Neural progenitor cell (in vitro differentiated cells): ENCODE measurements around the gene ABHD11.
A peak's percentile ranks its signal among the peaks of the same experiment; 100 is the strongest.

Experiments used
- CTCF ChIP-seq: fragments of 200-600 bp; sonication (generic); IDR thresholded peaks from 2 replicates; pipeline ENCODE4 v1.5.1; 2017; ENCODE audit warnings: antibody characterized with exemption, mild to moderate bottlenecking
- EZH2 ChIP-seq: fragments of 200-600 bp; sonication (generic); IDR thresholded peaks from 2 replicates; pipeline ENCODE4 v1.6.1; 2017; ENCODE audit warnings: antibody characterized with exemption, mild to moderate bottlenecking, moderate library complexity
- EZH2phosphoT487 ChIP-seq: fragments of 200-600 bp; sonication (generic); IDR thresholded peaks from 2 replicates; pipeline ENCODE4 v1.6.1; 2017; ENCODE audit warnings: antibody characterized with exemption

GRCh38 chr7:73718905-73719805 is 19.4 kb downstream of the ABHD11 start, which contains the start of gene STX1A:
- TF ChIP-seq EZH2phosphoT487 (no peak), CTCF (no peak), EZH2 (peak; percentile 35)
